ENCODE results near the gene NMB. TPM values are rescaled to one million over a fixed set of nuclear protein-coding genes. Genes with fewer than 3 reads are reported as not detected.
"Not testable (repeated sequence)": the region's sequence is repeated elsewhere in the genome, so short reads cannot be mapped to it uniquely, and the experiment has no call there.

NMB gene, protein sequence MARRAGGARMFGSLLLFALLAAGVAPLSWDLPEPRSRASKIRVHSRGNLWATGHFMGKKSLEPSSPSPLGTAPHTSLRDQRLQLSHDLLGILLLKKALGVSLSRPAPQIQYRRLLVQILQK
- 10 to 100 TPM in 1 of 3 donors, 1 to 10 TPM in 2; 9.1 to 12.0 (median 9.3) TPM for total RNA-seq

- Mint-ChIP-seq H3K27me3 (ENCODE audit: low read depth) (no peaks in the 10 kb centered on the region), H3K4me3 (peak within 1 kb of the TSS; percentile 80), H3K4me1 (ENCODE audit: low read depth) (peaks cover 31% of the 10 kb centered on the region), H3K36me3 (ENCODE audit: insufficient read depth) (no peaks in the 10 kb centered on the region), H3K9me3 (no peaks in the 10 kb centered on the region)
- ATAC-seq: peak; percentile 72 to 77
- peak; percentile 72 for DNase-seq
These were observed at the start of gene NMB for GRCh38 chr15:84658080-84658787. NMB (minus strand) TSS chr15:84658199; CDS start chr15:84658152, 47 bp downstream.

- H3K4me1 Mint-ChIP-seq (ENCODE audit: low read depth): peaks cover 65% of the 10 kb centered on the region
- H3K36me3 Mint-ChIP-seq (ENCODE audit: insufficient read depth): peaks cover 9% of the 10 kb centered on the region
- no peaks in the 10 kb centered on the region for H3K27me3 Mint-ChIP-seq (ENCODE audit: low read depth)
- no peak overlapping the region for H3K4me3 Mint-ChIP-seq
- ATAC-seq (no peak), DNase-seq (no peak)
- H3K9me3 Mint-ChIP-seq: no peaks in the 10 kb centered on the region
These were observed 45.8 kb upstream of the NMB start for GRCh38 chr15:84703808-84704207.

- Mint-ChIP-seq H3K27me3 (ENCODE audit: low read depth) (no peaks in the 10 kb centered on the region), H3K4me1 (ENCODE audit: low read depth) (peaks cover 64% of the 10 kb centered on the region), H3K4me3 (no peak overlapping the region)
These were observed 45.0 kb upstream of the NMB start for GRCh38 chr15:84702961-84703482.

GRCh38 chr15:84699538-84700191 lies 41.7 kb upstream of the NMB start:
- Mint-ChIP-seq H3K36me3 (ENCODE audit: insufficient read depth) (peaks cover 4% of the 10 kb centered on the region), H3K9me3 (no peaks in the 10 kb centered on the region), H3K4me3 (no peak overlapping the region), H3K4me1 (ENCODE audit: low read depth) (peaks cover 64% of the 10 kb centered on the region), H3K27me3 (ENCODE audit: low read depth) (no peaks in the 10 kb centered on the region)
- ATAC-seq (peak; percentile 62 to 63), DNase-seq (no peak)

More at GRCh38 chr15:84702961-84703482, 45.0 kb upstream of the NMB start:
- Mint-ChIP-seq H3K36me3 (ENCODE audit: insufficient read depth) (peaks cover 6% of the 10 kb centered on the region), H3K9me3 (no peaks in the 10 kb centered on the region)
- no peak for DNase-seq
- peak; percentile 30 to 44 for ATAC-seq

- Mint-ChIP-seq H3K9me3 (no peaks in the 10 kb centered on the region), H3K4me1 (ENCODE audit: low read depth) (peaks cover 43% of the 10 kb centered on the region), H3K27me3 (ENCODE audit: low read depth) (no peaks in the 10 kb centered on the region), H3K4me3 (no peak overlapping the region), H3K36me3 (ENCODE audit: insufficient read depth) (no peaks in the 10 kb centered on the region)
- DNase-seq: no peak
- ATAC-seq: no peak
These were observed 39.4 kb upstream of the NMB start for GRCh38 chr15:84697236-84697990.

DNA sequence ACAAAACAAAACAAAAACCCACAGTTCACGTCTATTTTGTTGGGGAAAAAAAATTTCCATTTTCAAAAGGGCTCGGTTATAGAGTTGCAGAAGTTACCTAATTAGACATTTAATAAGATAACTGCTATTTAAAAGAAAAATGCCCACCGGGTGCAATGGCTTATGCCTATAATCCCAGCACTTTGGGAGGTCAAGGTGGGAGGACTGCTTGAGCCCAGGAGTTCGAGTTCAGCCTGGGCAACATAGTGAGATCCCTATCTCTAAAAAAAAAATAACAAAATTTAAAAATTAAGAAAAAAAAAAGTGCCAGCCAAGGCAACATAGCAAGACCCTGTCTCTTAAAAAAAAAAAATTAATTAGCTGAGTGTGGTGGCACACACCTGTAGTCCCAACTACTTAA lies 38.8 kb upstream of the NMB start:
- Mint-ChIP-seq H3K36me3 (ENCODE audit: insufficient read depth) (peaks cover under 1% of the 10 kb centered on the region), H3K9me3 (no peaks in the 10 kb centered on the region), H3K27me3 (ENCODE audit: low read depth) (no peaks in the 10 kb centered on the region), H3K4me3 (no peak overlapping the region), H3K4me1 (ENCODE audit: low read depth) (peaks cover 46% of the 10 kb centered on the region)
- DNase-seq (no peak), ATAC-seq (no peak)

DNA sequence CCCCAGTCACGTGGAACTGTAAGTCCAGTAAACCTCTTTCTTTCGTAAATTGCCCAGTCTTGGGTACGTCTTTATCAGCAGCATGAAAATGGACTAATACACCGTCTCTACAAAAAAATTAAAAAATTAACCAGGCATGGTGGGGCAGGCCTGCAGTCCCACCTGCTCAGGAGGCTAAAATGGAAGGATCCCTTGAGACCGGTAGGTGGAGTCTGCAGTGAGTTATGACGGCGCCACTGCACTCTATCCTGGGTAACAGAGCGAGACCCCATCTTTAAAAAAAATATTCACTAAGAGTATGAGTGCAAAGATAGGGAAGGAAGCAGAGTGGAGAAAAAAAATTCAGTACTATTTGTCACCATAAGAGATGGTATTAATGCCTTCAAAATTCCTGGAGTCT lies 32.3 kb upstream of the NMB start:
- H3K4me3 Mint-ChIP-seq: no peak overlapping the region
- no peaks in the 10 kb centered on the region for H3K27me3 Mint-ChIP-seq (ENCODE audit: low read depth)
- ATAC-seq (no peak), DNase-seq (no peak)
- peaks cover 27% of the 10 kb centered on the region for H3K36me3 Mint-ChIP-seq (ENCODE audit: insufficient read depth)
- peaks cover 15% of the 10 kb centered on the region for H3K4me1 Mint-ChIP-seq (ENCODE audit: low read depth)
- H3K9me3 Mint-ChIP-seq: no peaks in the 10 kb centered on the region

DNA sequence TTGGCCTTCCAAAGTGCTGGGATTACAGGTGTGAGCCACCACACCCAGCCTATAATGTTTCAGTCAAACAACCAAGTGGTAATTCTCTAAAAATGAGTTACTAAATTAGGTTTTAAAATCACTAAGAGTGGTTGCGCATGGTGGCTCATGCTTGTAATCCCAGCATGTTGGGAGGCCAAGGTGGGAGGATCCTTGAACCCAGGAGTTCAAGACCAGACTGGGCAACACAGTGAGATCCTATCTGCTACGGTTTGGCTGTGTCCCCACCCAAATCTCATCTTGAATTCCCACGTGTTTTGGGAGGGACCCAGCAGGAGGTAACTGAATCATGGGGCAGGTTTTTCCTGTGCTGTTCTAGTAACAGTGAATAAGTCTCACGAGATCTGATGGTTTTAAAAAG lies 31.9 kb upstream of the NMB start:
- ATAC-seq (no peak), DNase-seq (no peak)
- H3K4me1 Mint-ChIP-seq (ENCODE audit: low read depth): peaks cover 15% of the 10 kb centered on the region
- H3K36me3 Mint-ChIP-seq (ENCODE audit: insufficient read depth): peaks cover 27% of the 10 kb centered on the region
- H3K27me3 Mint-ChIP-seq (ENCODE audit: low read depth): no peaks in the 10 kb centered on the region
- no peak overlapping the region for H3K4me3 Mint-ChIP-seq
- H3K9me3 Mint-ChIP-seq: no peaks in the 10 kb centered on the region

DNA sequence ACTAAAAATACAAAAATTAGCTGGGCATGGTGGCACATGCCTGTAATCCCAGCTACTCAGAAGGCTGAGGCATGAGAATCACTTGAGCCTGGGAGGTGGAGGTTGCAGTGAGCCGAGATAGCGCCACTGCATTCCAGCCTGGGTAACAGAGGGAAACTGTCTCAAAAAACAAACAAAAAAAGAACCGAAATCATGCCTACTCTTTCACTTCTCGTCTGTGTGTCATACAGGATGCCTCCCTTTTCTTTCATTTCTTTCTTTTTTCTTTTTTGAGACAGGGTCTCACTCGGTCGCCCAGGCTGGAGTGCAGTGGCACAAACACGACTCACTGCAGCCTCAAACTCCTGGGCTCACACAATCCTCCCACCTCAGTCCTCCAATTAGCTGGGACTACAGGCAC lies 28.4 kb upstream of the NMB start:
- DNase-seq; H3K4me3 Mint-ChIP-seq; H3K27me3 Mint-ChIP-seq (ENCODE audit: low read depth); H3K9me3 Mint-ChIP-seq; ATAC-seq: not testable (repeated sequence)
- Mint-ChIP-seq H3K4me1 (ENCODE audit: low read depth) (peaks cover 24% of the 10 kb centered on the region), H3K36me3 (ENCODE audit: insufficient read depth) (peaks cover 31% of the 10 kb centered on the region)

GRCh38 chr15:84685304-84685703 lies 27.3 kb upstream of the NMB start:
- no peak for ATAC-seq
- Mint-ChIP-seq H3K27me3 (ENCODE audit: low read depth) (no peaks in the 10 kb centered on the region), H3K9me3 (no peaks in the 10 kb centered on the region), H3K4me1 (ENCODE audit: low read depth) (peaks cover 19% of the 10 kb centered on the region), H3K4me3 (no peak overlapping the region), H3K36me3 (ENCODE audit: insufficient read depth) (peaks cover 26% of the 10 kb centered on the region)
- no peak for DNase-seq

GRCh38 chr15:84684092-84684491 lies 26.1 kb upstream of the NMB start:
- ATAC-seq: peak in 1 of 2 donors; percentile 26
- H3K4me1 Mint-ChIP-seq (ENCODE audit: low read depth): peaks cover 16% of the 10 kb centered on the region
- no peaks in the 10 kb centered on the region for H3K9me3 Mint-ChIP-seq
- H3K27me3 Mint-ChIP-seq (ENCODE audit: low read depth): no peaks in the 10 kb centered on the region
- H3K36me3 Mint-ChIP-seq (ENCODE audit: insufficient read depth): peaks cover 24% of the 10 kb centered on the region
- H3K4me3 Mint-ChIP-seq: no peak overlapping the region
- no peak for DNase-seq

DNA sequence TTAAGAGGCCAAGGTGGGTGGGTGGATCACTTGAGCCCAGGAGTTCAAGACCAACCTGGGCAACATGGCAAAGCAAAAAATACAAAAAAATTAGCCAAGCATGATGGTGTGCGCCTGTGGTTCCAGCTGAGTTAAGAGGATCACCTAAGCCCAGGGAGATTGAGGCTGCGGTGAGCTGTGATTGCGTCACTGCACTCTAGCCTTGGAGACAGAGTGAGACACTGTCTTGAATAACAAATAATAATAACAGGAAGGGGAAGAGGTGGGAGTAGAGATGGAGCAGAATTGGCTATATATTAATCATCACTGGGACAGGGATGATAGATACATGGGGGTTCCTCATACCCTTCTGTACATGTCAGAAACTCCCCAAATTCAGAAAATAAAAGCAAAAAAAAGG lies 23.8 kb upstream of the NMB start:
- peak; percentile 75 to 91 for ATAC-seq
- no peaks in the 10 kb centered on the region for H3K27me3 Mint-ChIP-seq (ENCODE audit: low read depth)
- H3K36me3 Mint-ChIP-seq (ENCODE audit: insufficient read depth): peaks cover 18% of the 10 kb centered on the region

DNA sequence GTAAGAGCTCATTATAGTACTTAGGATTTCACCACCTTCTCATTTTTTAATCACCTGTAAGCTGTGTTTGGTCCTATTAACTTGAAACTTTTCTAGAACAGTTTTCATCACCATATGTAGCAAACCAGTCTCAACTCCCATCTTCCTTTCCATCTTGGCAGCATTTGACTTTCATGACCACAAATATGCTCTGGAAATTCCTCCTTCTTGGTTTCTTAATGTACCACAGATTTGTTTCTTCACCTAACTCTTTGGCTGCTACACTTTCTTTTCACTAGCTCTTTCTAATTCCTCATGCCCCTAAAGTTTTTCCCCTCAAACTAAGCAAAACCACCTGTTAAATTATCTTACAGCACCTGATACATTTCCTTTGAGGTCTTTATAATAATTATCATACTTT lies 13.2 kb upstream of the NMB start:
- Mint-ChIP-seq H3K4me3 (no peak overlapping the region), H3K27me3 (ENCODE audit: low read depth) (no peaks in the 10 kb centered on the region), H3K4me1 (ENCODE audit: low read depth) (peaks cover 34% of the 10 kb centered on the region), H3K36me3 (ENCODE audit: insufficient read depth) (peaks cover 38% of the 10 kb centered on the region), H3K9me3 (no peaks in the 10 kb centered on the region)
- DNase-seq (no peak), ATAC-seq (no peak)

More for the DNA sequence above, 23.8 kb upstream of the NMB start:
- H3K4me3 Mint-ChIP-seq: no peak overlapping the region
- DNase-seq: no peak
- no peaks in the 10 kb centered on the region for H3K9me3 Mint-ChIP-seq
- H3K4me1 Mint-ChIP-seq (ENCODE audit: low read depth): peaks cover 16% of the 10 kb centered on the region

DNA sequence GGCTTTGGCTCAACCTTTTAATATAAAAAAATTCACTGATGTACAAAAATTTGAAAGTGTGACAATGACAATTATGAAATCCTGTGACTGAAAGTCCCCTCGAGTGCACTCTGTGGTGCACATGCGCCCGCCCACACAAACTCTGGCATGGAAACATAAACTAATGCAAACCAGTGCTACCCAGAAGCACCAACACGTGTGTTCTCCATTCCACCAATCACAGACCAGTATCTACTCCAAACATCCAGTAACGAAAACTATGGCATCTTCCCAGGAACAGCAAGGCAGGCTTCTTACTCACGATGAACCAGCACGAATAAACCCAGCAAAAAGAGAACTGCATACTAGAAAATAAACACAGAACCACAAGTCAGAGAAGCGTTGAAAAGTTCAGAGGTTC lies 11.7 kb upstream of the NMB start:
- no peak overlapping the region for H3K4me3 Mint-ChIP-seq
- H3K9me3 Mint-ChIP-seq: no peaks in the 10 kb centered on the region
- DNase-seq: no peak
- peak in 1 of 2 donors; percentile 51 for ATAC-seq
- H3K4me1 Mint-ChIP-seq (ENCODE audit: low read depth): peaks cover 32% of the 10 kb centered on the region
- H3K27me3 Mint-ChIP-seq (ENCODE audit: low read depth): no peaks in the 10 kb centered on the region
- H3K36me3 Mint-ChIP-seq (ENCODE audit: insufficient read depth): peaks cover 37% of the 10 kb centered on the region
